Spleen (tissue), 11 donors: ENCODE measurements around the gene RABGAP1. TPM values are rescaled to one million over a fixed set of nuclear protein-coding genes. Genes with fewer than 3 reads are reported as not detected.

ENCODE experiments used
- DNase-seq: peaks from one replicate; pipeline ENCODE4 v3.0.0-alpha.2; 2020
- H3K27ac ChIP-seq, 8 donors: fragments of 200-600 bp; sonication (generic) in 7 of 8; 1 replicate in 4 of 8; 2 replicates in 4 of 8; pipeline versions ENCODE4 v1.5.0 to v1.8.0; 2016 to 2021; ENCODE audit warnings: inconsistent platforms in 4 of 8, mild to moderate bottlenecking in 4 of 8, moderate library complexity in 1 of 8
- H3K27me3 ChIP-seq, 7 donors: fragments of 200-600 bp; sonication (generic) in 6 of 7; replicated peaks in 1 of 7; 1 replicate in 4 of 7; 2 replicates in 3 of 7; pipeline versions ENCODE4 v1.5.0 to v1.8.0; 2016 to 2021; ENCODE audit warnings: inconsistent platforms in 3 of 7, mild to moderate bottlenecking in 1 of 7
- H3K36me3 ChIP-seq, 6 donors: fragments of 200-600 bp; sonication (generic) in 5 of 6; 1 replicate in 4 of 6; 2 replicates in 2 of 6; pipeline versions ENCODE4 v1.5.0 to v1.8.0; 2016 to 2021; ENCODE audit warnings: inconsistent platforms in 2 of 6
- H3K4me1 ChIP-seq, 6 donors: fragments of 200-600 bp; sonication (generic) in 5 of 6; 1 replicate in 3 of 6; 2 replicates in 3 of 6; pipeline versions ENCODE4 v1.5.0 to v1.8.0; 2016 to 2021; ENCODE audit warnings: inconsistent platforms in 3 of 6
- H3K4me3 ChIP-seq, 8 donors: fragments of 200-600 bp; sonication (generic) in 7 of 8; 1 replicate in 4 of 8; 2 replicates in 4 of 8; pipeline versions ENCODE4 v1.5.0 to v1.8.0; 2016 to 2021; ENCODE audit warnings: inconsistent platforms in 4 of 8, mild to moderate bottlenecking in 4 of 8, moderate library complexity in 2 of 8
- H3K9me3 ChIP-seq, 8 donors: fragments of 200-600 bp; sonication (generic) in 7 of 8; 1 replicate in 4 of 8; 2 replicates in 4 of 8; pipeline versions ENCODE4 v1.5.0 to v1.8.0; 2016 to 2021; ENCODE audit warnings: inconsistent platforms in 4 of 8
- POLR2A ChIP-seq, 3 donors: fragments of 450-650 bp; IDR thresholded peaks; one replicate each; pipeline ENCODE4 v1.5.1; 2017; ENCODE audit warnings: antibody characterized with exemption in 3 of 3, mild to moderate bottlenecking in 1 of 3
- POLR2AphosphoS5 ChIP-seq, 3 donors: sonication (generic); formaldehyde crosslinking; IDR thresholded peaks; one replicate each; pipeline ENCODE4 v1.5.1; 2017; ENCODE audit warnings: antibody characterized with exemption in 3 of 3
- WGBS, 5 donors: extraction: QIAGEN DNeasy Blood & Tissue Kit in 3 of 5; methylation state at CpG; one replicate each; pipeline versions ENCODE4 v1.1.5 to v1.1.7; 2013 to 2018; 5-methylcytosine and 5-hydroxymethylcytosine counted together
- intact Hi-C: fragments of 100-400 bp; cut with DNase I; formaldehyde crosslinking; loops from one replicate; pipeline ENCODE4 v1.15.0; 2023; ENCODE audit warnings: low total_unique reads
- polyA plus RNA-seq, 3 donors: library from polyadenylated mRNA; stranded (reverse); fragments of 200-250 nt; gene quantifications; one replicate each; pipeline ENCODE4 v1.2.1, GENCODE V29; 2013
- total RNA-seq, 7 donors: library from RNA; depleted of rRNA in 3 of 7; stranded (reverse); fragments of >200 nt in 3 of 7; fragmentation: NEBNext Ultra II Directional in 4 of 7; extraction: Animal tissue kit (Norgen Biotek cat#: 25700) in 4 of 7; gene quantifications; one replicate each; pipeline versions ENCODE4 v1.1.0 to v1.2.1, GENCODE V29; 2016 to 2021
- TF ChIP-seq, protein P1 (sequence below), 11 experiments: fragments of 200-600 bp in 7 of 11; fragments of 450-650 bp in 4 of 11; sonication (generic) in 4 of 11; IDR thresholded peaks in 8 of 11; conservative IDR thresholded peaks in 3 of 11; 1 replicate in 7 of 11; 2 replicates in 4 of 11; pipeline versions ENCODE4 v1.4.0 to v1.8.0; 2016 to 2021; ENCODE audit warnings: antibody characterized with exemption in 11 of 11, inconsistent platforms in 4 of 11, mild to moderate bottlenecking in 1 of 11
- donor health status: healthy with polysubstance abuse.
- donor health status: DM: no; HTN: no; CAD: no; lungs with moderate emphysema.
- donor health status: DM: no; HTN: no; CAD: no.
- donor health status: Bipolar disorder and iron deficiency.
- donor health status: healthy.
- donor health status: DM: no; HTN: no; CAD: no.
- donor health status: DM: yes; HTN: yes; CAD: no.

RABGAP1 gene
- total and polyA plus RNA-seq, 10 donors: 7.4 to 65.7 (median 48.6) TPM

DNA sequence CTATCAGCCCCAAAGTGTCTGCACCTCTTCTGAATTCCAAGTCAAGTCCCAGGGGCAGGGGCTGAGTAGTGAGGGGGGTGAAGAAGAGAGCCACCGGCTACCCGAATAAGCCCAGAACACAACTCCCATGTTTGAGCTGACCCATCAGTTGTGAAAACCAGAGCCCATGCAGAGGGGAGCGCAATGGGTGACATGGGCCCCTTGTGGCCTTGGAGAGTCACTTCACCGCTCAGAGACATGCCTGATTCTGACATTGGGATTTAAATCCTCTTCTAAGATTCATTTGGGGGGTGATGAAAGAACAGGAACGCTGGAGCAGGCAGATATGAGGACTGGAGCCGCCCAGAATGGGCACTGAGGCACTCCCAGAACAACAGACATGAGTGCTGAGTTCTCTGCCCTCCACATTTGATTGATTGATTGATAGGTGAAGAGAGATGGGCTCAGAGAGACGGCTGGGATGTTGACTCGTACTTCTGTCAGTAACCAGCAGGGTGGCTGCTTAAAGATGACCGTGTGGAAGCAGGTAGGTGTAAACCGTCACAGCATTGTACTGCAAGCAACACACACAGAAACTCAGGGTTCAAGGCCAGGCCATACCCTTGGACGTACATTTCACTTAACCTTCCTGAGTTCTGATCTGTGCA is 166.9 kb downstream of the RABGAP1 start:
- 81 to 87% (median 86%) methylated on average over 11 of the region's 11 CpGs for WGBS, 5 donors
- H3K27ac ChIP-seq: no peak overlapping the region
- H3K36me3 ChIP-seq: peaks cover 0 to 91% (median 47%) of the 10 kb centered on the region in 6 donors
- H3K9me3 ChIP-seq: no peaks in the 10 kb centered on the region
- H3K27me3 ChIP-seq: no peaks in the 10 kb centered on the region
- peaks cover 0 to 17% (median 13%) of the 10 kb centered on the region in 6 donors for H3K4me1 ChIP-seq
- H3K4me3 ChIP-seq: no peak overlapping the region
- no peak for DNase-seq
- intact Hi-C loops: loop anchor here (10.0 kb wide), 1 partner anchor 237 kb away; no protein-coding TSS in a partner anchor
- TF ChIP-seq POLR2AphosphoS5 (IDR thresholded peaks at IDR 0.05) (peak in 1 of 3 donors; percentile 0), POLR2A (IDR thresholded peaks at IDR 0.05) (no peak)
- TF ChIP-seq, protein P1, sequence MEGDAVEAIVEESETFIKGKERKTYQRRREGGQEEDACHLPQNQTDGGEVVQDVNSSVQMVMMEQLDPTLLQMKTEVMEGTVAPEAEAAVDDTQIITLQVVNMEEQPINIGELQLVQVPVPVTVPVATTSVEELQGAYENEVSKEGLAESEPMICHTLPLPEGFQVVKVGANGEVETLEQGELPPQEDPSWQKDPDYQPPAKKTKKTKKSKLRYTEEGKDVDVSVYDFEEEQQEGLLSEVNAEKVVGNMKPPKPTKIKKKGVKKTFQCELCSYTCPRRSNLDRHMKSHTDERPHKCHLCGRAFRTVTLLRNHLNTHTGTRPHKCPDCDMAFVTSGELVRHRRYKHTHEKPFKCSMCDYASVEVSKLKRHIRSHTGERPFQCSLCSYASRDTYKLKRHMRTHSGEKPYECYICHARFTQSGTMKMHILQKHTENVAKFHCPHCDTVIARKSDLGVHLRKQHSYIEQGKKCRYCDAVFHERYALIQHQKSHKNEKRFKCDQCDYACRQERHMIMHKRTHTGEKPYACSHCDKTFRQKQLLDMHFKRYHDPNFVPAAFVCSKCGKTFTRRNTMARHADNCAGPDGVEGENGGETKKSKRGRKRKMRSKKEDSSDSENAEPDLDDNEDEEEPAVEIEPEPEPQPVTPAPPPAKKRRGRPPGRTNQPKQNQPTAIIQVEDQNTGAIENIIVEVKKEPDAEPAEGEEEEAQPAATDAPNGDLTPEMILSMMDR (IDR thresholded peaks at IDR 0.05 in 8 of 11, conservative IDR thresholded peaks at IDR 0.05 in 3 of 11): no peak

DNA sequence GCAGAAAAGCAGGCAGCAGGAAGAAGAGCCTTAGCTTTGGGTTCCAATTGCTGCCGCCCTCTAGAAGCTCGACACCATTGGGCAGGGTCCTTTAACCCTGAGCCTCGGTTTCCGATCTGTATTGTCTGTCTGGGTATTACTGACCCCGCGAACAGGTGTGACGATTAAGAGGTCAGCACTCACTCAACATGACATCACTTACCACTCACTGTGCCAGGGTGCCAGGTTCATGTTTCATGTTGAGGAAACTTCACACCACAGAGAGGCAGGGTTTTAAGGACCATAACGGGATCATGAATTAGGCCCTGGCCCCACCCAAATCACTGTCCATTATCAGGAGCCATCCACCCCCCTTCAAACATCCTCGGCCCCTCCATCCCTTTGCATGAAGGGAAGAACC is 168.2 kb downstream of the RABGAP1 start:
- DNase-seq: no peak
- no peak overlapping the region for H3K4me3 ChIP-seq
- peaks cover 0 to 17% (median 13%) of the 10 kb centered on the region in 6 donors for H3K4me1 ChIP-seq
- H3K9me3 ChIP-seq: no peaks in the 10 kb centered on the region
- 89 to 96% (median 93%) methylated on average over 8 to 9 of the region's 9 CpGs for WGBS, 5 donors
- intact Hi-C loops: loop anchor here (10.0 kb wide), 1 partner anchor 236 kb away; no protein-coding TSS in a partner anchor
- H3K27ac ChIP-seq: no peak overlapping the region
- TF ChIP-seq POLR2A (IDR thresholded peaks at IDR 0.05) (no peak), POLR2AphosphoS5 (IDR thresholded peaks at IDR 0.05) (no peak)
- TF ChIP-seq, protein P1 (IDR thresholded peaks at IDR 0.05 in 8 of 11, conservative IDR thresholded peaks at IDR 0.05 in 3 of 11): no peak
- H3K36me3 ChIP-seq: peaks cover 0 to 91% (median 45%) of the 10 kb centered on the region in 6 donors
- no peaks in the 10 kb centered on the region for H3K27me3 ChIP-seq

DNA sequence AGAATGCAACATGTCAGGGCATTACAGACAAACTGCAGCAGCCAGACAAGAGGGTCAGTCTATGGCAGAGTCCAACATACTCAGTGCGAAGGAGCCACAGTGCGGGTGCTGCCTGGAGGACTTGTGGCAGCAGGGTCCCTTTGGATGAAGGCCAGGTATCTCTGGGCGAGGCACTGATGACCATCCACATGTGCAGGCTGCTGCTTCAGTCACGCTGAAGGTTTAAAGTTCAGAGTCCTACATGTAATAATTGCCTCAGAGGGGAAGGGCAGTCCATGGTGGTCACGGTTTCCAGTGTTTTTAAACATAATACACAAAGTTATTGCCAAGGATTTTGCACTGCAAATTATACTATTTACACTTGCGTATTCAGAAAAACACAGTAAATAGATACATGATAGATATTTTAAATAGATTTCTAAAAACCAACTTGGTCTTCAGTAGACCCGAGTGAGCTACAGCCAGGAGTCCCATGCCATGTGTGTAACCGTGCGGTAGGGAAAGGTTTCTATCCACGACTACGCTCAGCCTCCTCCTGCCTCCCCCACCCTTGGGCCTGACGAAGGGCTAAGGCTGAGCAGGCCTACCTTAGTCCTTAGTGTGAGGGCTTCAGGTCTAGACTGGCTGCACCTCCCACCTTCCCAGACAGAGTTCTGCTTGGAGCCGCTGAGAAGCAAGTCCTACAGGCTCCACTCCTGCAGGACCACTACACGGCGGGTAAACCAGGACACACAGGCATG is 168.9 kb downstream of the RABGAP1 start:
- no peaks in the 10 kb centered on the region for H3K9me3 ChIP-seq
- no peaks in the 10 kb centered on the region for H3K27me3 ChIP-seq
- WGBS, 5 donors: 91 to 98% (median 93%) methylated on average over 13 to 15 of the region's 15 CpGs
- no peak overlapping the region for H3K27ac ChIP-seq
- peaks cover 0 to 17% (median 13%) of the 10 kb centered on the region in 6 donors for H3K4me1 ChIP-seq
- TF ChIP-seq POLR2A (IDR thresholded peaks at IDR 0.05): no peak
- TF ChIP-seq, protein P1 (IDR thresholded peaks at IDR 0.05 in 8 of 11, conservative IDR thresholded peaks at IDR 0.05 in 3 of 11): no peak
- TF ChIP-seq POLR2AphosphoS5 (IDR thresholded peaks at IDR 0.05): no peak
- intact Hi-C loops: loop anchor here (10.0 kb wide), 1 partner anchor 235 kb away; no protein-coding TSS in a partner anchor
- DNase-seq: no peak
- H3K36me3 ChIP-seq: peaks cover 0 to 91% (median 41%) of the 10 kb centered on the region in 6 donors
- no peak overlapping the region for H3K4me3 ChIP-seq
